ENCODE results near the gene ABI1. TPM values are rescaled to one million over a fixed set of nuclear protein-coding genes. Genes with fewer than 3 reads are reported as not detected.

The ABI1 gene
- total and polyA plus RNA-seq, 2 of the 13 experiments (the other 11 are each of a cell fraction or from before 2014, with no cell fraction given): 20.9 to 22.9 TPM

DNA sequence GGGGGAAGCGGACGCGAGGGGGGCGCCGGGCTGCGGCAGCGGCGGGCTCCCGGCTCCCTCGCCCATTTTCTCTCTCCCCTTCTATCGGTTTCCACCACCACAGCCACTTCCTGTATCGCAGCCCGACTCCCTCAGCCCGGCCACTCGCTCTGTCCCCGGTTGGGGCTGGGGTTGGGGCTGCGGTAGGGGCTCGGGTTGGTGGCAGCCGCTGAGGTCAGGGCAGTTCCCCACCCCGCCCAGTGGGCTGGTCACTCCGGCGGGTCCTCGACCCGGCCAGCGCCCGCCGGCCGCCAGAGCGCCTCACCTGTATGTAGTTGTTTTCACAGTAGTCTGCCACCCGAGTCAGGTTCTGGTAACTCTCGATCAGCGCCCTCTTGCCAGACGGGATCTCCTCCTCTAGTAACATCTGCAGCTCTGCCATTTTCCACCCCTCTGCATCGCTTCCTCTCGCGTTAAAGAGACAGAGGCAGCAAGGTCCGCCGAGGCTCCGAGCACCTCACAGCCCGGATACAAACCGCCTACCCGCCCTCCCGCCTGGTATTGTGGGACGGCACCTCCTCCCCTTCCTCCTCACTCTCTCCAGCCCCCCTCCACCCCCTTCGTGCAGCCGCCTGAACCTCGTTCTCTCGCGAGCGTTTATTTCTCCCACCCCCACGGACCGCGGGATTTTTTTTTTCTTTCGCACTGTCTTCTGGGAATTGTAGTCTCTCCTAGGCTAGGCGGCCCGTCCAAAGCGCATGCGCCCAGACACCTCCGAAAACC lies at the start of gene ABI1 (continued):
- TF ChIP-seq BRF2 (CRISPR knock-in tag; IDR thresholded peaks at IDR 0.05) (no peak), TCF7 (IDR thresholded peaks at IDR 0.05; ENCODE audit: low read depth) (no peak), PRMT3 (CRISPR knock-in tag; IDR thresholded peaks at IDR 0.05; ENCODE audit: borderline replicate concordance, low read depth) (no peak), ARID4A (CRISPR knock-in tag; IDR thresholded peaks at IDR 0.05; ENCODE audit: borderline replicate concordance) (peak; percentile 88; the same call in 1 of the 2 replicates), ZNF354B (CRISPR knock-in tag; IDR thresholded peaks at IDR 0.05) (no peak), ZNF101 (CRISPR knock-in tag; IDR thresholded peaks at IDR 0.05; ENCODE audit: borderline replicate concordance, low read depth) (no peak), ZNF782 (CRISPR knock-in tag; IDR thresholded peaks at IDR 0.05; ENCODE audit: borderline replicate concordance) (peak; percentile 86; the same call in 1 of the 2 replicates), ZNF792 (CRISPR knock-in tag; IDR thresholded peaks at IDR 0.05) (peak; percentile 60; the same call in 1 of the 2 replicates), ZBTB2 (CRISPR knock-in tag; IDR thresholded peaks at IDR 0.05; ENCODE audit: low read depth) (0 out of 2 replicates have a peak, but pooled peaks have one; percentile 20), HCFC1 (IDR thresholded peaks at IDR 0.05; ENCODE audit: low read depth, low read length) (peak; percentile 83), ZNF264 (CRISPR knock-in tag; IDR thresholded peaks at IDR 0.05) (no peak), ZFX (CRISPR knock-in tag; IDR thresholded peaks at IDR 0.05; ENCODE audit: low read depth) (peak; percentile 73; the same call in 1 of the 2 replicates), REPIN1 (CRISPR knock-in tag; IDR thresholded peaks at IDR 0.05; ENCODE audit: borderline replicate concordance, low read depth) (no peak; the same call in 1 of the 2 replicates), SMAD1 (CRISPR knock-in tag; IDR thresholded peaks at IDR 0.05; ENCODE audit: borderline replicate concordance, low read depth) (no peak)
- TF ChIP-seq, protein P1, sequence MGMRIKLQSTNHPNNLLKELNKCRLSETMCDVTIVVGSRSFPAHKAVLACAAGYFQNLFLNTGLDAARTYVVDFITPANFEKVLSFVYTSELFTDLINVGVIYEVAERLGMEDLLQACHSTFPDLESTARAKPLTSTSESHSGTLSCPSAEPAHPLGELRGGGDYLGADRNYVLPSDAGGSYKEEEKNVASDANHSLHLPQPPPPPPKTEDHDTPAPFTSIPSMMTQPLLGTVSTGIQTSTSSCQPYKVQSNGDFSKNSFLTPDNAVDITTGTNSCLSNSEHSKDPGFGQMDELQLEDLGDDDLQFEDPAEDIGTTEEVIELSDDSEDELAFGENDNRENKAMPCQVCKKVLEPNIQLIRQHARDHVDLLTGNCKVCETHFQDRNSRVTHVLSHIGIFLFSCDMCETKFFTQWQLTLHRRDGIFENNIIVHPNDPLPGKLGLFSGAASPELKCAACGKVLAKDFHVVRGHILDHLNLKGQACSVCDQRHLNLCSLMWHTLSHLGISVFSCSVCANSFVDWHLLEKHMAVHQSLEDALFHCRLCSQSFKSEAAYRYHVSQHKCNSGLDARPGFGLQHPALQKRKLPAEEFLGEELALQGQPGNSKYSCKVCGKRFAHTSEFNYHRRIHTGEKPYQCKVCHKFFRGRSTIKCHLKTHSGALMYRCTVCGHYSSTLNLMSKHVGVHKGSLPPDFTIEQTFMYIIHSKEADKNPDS (CRISPR knock-in tag; IDR thresholded peaks at IDR 0.05): no peak
